ENCODE data around the gene AP1M1.

AP1M1 gene

DNA sequence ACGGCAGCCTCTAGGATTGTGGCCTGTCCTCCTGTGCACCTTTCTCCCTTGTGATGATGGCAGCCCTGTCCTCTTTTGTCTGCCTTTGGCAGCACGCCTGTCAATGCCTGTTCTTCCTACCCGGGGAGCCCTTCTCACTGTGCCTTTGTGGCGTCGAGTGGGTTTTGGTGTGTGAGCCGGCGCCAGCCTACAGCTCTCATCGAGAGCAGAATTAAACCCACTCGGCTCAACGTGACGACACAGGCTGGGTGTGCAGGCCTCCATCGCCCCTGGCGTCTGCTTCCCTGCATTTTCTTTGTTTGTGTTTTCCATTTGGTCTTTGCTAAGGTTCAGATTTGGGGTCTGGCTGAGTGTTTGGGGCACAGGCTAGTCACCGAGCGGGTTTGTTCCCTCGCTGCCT is 34.4 kb downstream of the AP1M1 start:
- DNase-seq (ENCODE audit: low read depth in 2 of 2) = no peak

DNA sequence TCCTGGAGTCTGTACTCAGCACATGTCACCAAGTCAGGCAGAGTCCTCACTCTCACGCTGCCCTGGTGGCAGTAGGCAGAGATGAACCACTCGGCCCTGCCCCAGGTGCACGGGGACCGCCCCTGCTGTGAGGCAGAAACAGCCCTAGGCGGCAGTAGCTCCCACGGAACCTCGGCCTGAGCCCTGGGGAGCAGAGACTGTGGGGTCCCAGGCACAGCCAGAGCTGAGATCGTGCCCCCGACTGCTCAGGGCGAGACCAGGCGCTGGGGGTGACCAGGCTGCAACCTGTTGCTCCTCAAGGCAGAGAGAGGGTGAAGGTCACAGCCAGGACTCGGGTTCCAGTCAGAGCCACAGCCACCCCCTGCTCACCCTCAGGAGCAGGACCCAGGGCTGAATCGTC is 34.9 kb downstream of the AP1M1 start:
- no peak for DNase-seq (ENCODE audit: low read depth in 2 of 2)

DNA sequence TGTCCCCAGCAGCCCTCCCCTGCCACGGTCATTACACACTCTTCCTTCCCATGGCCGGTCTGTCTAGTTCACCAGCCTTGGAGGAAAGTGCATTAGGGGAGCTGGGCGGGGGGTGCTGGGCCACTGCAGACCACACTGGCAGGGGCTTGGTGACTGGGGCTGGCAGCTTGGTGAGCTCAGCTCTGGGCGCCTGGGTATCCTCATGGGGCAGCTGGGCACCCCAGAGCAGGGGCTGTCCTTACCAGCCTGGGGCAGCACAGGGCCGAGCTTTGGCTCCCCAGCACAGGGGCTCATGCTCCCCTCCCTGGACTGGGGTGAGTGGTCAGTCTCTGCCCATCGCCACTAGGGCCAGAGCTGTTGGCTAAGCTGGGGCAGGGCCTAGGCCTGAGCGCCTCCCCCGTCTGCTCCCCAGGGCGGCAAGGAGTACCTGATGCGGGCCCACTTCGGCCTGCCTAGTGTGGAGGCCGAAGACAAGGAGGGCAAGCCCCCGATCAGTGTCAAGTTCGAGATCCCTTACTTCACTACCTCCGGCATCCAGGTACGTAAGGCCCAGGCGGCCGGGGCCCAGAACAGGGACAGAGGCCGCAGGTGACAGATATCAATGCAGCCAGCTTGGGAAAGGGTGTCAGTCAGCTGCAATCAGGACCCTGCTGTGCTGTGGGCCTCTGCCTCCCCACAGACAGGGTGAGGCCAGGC is 35.5 kb downstream of the AP1M1 start:
- no peak for DNase-seq (ENCODE audit: low read depth in 2 of 2)

DNA sequence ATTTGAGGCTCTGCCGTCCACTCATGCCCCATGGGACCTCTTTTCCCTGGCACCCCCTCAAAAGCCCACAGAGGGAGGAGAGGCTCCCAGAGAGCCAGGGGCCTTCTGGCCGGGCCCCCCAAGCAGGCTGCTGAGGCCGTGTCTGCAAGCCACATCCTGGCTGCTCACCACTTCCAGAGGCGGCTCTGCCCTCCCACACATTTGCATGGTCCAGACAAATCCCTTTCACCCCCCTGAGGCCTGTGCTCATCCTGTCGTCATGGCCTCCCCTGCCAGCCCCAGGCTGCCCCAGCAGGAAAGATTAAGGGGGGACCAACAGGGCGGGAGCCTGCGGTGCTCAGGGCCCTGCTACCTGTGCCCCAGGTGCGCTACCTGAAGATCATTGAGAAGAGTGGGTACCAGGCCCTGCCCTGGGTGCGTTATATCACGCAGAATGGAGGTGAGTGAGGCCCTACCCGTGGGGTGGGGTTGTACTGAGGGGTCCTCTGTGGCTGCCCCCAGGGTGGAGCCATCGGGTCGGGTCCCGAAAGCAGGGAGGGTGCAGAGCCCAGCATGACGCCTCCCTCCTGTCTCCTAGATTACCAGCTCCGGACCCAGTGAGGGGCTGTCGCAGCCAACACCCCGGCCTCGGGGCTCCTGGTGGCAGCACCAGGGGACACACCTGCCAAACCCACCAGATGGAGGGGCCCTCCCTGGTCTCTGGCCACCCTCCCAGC is 36.3 kb downstream of the AP1M1 start:
- no peak for DNase-seq (ENCODE audit: low read depth in 2 of 2)

DNA sequence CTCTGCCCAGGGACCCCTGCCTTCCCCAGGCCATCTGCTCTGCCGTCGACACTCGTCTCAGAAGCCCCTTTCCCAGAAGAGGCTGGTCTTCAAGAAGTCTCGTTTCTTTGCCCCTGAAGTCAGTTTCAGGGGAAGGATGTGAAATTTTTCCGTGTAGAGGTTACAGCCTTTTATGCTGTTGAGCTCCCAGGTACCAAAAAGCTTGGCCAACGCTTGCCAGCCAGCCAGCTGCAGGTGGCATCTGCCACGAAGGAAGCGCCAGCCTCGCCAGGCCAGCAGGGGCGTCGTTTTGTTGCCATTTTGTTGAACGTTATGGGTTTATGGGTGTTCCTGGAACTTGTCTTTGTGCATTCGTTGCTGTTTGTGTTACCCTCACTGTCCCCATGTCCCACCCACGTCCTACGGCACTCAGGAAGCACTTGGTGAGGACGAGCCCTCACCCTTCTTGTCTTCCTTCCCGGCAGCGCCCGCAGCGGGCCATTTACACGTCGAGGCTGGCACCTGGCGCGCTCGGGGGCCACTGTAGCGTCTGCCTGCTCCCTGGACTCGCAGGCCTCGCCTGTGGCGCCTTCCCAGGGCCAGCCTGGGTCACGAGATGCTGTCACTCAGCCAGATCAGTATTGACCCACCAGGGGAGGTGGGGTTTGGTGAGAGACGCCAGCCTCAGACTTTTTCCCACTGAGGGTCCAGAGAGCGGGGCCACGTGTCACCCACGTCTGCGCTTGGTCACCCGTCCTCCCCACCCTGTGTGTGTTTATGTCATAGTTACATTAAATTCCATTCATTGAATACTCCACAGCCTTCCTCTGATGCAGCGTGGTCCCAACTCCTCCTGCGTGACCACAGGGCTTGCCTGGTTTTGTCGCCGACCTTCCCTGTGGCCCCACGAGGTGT is 37.1 kb downstream of the AP1M1 start:
- DNase-seq (ENCODE audit: low read depth in 2 of 2) = no peak

DNA sequence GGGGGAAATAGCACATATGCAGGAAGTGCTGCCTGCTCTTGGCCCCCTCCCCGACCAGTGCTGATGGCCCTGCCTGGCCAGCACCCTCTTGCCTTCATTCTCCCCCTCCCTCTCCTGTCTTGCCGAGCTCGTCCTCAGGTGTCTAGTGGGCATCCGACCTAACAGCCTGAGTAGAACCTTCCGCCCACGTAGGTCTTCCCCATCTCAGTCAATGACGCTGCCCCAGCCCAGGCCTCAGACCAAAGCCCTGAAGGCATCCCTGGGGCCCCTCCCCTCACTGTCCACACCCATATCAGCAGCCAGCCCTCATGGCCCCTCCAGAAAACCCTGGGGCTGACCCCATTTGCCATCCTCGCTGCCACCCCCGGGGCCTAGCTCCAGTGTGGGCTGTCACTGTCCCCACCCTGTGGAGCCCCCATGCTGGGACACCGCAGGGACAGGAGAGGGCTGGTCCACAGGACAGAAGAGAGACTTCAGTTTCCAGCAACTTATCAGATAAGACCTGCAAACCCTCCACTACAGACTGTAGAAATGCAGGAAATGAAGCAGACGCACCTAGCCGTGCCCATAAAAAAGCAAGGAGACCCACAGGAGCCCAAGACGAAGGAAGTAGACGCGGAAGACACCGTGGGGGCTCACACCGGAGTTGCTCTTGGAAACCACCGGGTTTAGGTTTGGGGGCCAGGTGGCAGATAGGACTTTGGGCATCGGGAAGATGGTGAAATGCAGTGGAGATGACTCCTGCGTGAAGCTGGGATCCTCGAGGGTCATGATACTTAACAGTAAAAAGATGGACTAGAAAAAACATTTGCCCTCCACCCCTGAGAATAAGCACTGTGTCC is 38.3 kb downstream of the AP1M1 start:
- DNase-seq (ENCODE audit: low read depth in 2 of 2) = no peak

DNA sequence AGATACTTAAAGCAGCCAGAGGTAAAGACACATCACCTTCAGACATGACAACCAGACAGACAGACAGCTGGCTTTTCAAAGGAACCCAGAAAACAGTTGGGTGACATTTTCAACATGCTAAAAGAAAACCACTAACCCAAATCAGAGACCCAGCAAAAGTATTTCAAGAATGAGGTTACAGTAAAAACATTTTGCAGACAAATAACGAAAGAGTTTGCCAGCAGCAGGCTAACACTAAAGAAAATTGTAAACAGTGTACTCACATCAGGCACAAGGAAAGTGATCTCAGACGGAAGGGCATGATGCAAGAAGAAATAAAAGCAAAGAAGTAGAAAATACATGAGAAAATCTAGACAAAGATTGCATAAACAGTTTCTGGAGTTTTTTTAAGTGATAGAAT is 46.4 kb downstream of the AP1M1 start:
- no peak for DNase-seq (ENCODE audit: low read depth in 2 of 2)

DNA sequence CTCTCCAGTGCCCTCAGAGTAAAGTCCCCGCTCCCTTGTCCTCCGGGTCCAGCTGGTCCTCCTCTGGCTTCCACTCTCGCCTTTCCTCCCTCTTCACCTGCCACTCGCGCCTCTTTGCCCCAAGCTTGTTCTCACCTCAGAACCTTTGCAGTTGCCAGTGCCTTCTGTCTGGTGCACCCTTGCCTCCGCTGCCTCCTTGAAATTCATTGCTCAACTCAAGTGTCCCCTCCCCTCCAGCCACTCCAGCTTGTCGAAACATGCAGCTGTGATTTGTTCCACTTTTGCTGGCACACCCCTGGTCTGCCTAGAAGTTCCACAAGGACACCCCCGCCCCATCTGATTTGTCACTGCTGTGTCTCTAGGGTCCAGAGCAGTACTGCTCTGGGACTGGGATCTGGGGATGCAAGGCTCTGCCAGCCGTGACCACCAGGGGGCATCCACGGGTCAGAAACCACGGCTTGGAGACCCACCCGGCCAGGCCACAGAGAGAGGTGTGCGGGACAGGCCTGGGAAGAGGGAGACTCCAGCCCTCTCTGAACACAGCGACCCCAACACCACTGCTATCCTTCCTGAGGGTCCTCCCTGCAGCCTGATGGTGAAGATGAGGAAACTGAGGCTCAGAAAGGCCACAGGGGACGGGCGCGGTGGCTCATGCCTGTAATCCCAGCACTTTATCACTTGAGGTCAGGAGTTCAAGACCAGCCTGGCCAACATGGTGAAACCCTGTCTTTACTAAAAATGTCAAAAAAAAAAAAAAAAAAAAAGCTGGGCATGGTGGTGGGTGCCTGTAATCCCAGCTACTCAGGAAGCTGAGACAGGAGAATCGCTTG is 49.9 kb downstream of the AP1M1 start:
- peak; percentile 80 to 90 for DNase-seq (ENCODE audit: low read depth in 2 of 2)

DNA sequence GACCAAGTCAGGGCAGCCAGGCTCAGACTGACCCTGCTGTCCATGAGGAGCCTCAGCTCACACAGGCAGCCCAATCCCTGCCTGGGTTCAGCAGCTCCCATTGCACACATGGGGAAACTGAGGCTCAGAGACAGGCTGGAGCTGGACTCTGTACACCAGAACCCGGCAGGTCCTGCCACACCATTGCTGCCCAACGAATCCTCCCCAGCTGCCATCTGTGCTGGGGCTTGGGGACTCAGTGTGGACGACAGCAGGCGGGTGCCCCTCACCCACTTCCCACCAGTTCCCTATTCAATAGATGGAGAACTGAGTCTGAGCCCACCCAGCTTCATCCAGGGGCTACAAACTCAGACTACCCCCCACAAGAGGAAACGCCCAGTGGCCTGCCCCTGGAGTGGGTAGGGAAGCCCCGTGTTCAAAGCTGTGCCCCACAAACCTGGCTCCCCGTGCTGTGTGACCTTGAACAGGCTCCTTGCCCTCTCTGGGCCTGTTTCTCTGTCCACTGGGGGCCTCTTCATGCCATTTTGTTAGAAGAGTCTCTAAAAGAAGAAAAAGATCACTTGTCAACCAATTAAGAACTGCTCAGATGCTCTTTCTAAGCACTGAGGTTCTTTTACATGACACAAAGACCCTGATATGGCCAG is 50.8 kb downstream of the AP1M1 start:
- DNase-seq (ENCODE audit: low read depth in 2 of 2) = no peak

DNA sequence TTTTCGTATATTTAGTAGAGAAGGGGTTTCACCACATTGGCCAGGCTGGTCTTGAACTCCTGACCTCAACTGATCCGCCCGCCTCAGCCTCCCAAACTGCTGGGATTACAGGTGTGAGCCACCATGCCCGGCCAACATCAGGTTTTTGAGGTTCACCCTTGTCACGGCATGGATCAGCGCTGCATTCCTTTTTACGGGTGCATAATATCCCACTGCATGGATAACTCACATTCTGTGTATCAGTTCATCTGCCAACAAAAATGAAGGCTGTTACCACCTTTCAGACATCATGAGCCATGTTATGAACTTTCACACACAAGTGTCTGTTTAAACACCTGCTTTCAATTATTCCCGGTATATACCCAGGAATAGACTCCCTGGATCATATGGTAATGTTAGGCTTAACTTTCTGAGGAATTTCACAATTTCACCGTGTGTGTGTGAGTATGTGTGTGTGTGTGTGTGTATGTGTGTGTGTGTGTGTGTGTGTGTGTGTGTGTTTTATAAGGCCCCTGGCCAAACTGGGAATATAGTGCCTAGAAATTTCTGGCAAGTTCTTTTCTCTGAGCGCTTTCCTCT is 52.2 kb downstream of the AP1M1 start:
- DNase-seq (ENCODE audit: low read depth in 2 of 2) = no peak

DNA sequence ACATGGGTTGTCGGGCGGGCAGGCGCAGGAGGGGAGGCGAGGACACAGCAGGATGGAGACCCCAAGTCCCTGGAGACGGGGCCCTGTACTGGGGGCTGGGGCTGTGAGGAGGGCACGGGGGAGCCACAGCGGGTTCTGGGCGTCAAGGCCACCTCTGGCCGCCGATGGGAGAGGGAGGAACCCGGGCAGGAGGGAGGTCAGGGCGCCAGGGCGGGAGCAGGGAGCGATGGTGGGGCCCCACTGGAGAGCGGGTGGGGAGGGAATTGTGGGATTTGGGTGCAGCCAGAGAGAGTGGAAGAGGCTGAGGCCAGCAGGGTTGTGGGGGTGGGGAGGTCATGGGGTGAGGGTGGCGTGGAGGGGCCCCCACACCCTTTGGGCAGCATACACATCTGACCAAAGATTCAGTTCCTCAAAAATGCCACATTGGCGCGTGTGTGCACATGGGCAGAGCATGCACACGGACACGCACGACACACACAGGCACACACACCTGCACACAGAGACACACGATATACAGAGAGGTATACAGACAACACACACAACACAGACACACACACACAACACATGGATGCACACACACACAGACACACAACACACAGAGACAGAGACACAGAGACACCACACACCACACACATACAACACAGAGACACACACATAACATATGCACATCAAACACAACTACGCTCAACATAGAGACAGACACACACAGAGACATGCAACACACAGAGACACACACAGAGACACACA is 54.9 kb downstream of the AP1M1 start:
- DNase-seq (ENCODE audit: low read depth in 2 of 2) = no peak

DNA sequence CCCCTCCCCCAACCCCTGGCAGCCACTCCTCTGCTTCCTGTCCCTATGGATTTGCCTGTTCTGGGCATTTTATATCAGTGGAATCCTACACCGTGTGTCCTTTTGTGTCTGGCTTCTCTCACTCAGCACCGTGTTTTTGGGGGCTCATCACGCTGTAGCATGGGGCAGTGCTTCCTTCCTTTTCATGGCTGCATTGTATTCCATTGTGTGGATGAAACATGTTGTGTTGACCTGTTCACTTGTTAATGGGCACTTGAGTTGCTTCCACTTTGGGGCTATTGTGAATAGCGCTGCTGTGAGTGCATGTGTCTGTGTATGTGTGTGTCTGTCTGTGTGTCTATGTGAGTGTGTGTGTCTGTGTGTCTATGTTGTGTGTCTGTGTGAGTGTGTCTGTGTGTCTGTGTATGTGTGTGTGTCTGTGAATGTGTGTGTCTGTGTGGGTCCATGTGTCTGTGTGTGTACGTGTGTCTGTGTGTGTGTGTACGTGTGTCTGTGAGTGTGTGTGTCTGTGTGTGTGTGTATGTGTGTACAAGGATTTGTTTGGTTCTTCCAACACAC is 57.2 kb downstream of the AP1M1 start:
- no peak for DNase-seq (ENCODE audit: low read depth in 2 of 2)

DNA sequence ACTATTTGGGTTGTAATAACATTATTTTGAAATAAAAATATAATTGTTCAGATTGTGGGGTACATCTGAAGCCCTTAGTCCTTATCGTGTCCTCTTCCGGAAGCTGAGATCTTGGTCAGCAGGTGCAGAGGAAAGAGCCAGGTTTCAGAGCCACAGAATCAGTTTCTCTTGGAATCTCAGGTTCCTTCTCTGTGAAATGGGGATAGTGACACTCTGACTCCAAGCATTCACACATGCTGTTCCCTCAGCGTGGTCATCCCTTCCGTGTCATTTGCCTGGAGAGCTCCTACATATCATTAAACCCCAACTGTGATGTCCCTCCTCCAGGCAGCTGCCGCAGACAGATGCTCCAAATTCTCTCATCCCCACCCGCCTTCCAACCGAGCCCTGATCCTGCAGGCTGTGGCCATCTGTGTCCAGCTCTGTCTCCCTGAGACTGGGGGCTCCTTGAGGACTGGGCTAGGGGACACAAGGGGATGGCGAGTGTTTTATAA is 59.8 kb downstream of the AP1M1 start:
- DNase-seq (ENCODE audit: low read depth in 2 of 2) = no peak

DNA sequence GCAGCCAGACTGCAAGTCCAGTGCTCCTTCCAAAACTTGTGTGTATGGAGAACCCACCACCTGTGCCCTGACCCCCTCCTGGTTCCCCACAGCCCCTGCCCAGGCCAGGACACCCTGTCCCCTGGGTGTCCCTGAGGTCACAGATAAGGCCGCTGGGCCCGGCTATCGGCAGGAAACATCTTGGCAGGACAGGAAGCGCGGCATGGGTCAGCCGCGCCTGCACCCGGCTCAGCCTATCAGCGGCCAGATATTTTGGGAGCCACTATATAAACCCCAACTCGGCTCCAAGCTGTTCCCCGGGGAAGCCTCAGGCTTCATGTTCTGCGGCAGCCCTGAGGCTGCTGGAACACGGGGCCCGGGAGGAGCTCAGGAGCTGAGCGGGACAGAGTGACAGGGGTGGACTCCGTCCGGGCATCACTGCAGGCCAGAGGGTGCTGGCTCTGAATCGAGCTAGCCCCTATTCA is 60.8 kb downstream of the AP1M1 start:
- DNase-seq (ENCODE audit: low read depth in 2 of 2) = no peak

DNA sequence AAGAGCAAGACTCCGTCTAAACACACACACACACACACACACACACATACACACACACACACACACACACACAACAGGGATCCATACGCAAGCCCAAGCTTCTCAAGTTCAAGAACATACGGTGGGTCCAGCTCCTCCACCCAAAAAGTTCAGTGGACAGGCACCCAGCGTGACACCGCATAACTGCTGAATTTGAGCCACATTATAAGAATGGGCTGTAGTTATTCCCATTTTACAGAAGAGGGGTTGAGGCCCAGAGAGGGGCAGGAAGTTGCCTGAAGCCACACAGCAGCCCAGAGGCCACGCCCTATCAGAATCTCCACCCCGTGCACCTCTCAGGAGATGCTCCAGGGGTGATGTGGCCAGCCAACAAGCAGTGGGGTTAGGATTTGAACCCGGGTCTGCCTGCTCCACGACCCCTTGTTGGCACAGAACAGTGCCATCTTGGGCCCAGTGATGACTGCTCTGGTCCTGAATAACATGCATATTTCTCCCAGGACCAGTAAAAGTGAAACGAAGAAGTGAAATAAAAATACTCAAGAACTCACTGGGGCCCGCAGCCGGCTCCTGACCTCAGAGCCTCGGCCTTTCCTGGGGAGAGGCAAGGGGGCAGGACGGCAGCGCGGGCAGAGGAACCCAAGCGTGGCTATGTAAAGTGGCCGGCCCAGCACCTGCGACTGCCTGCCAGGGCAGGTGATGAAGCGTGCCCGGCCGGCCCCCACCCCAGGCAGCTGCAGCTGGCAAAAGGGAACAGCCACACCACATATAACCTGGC is 61.9 kb downstream of the AP1M1 start:
- DNase-seq (ENCODE audit: low read depth in 2 of 2) = no peak

DNA sequence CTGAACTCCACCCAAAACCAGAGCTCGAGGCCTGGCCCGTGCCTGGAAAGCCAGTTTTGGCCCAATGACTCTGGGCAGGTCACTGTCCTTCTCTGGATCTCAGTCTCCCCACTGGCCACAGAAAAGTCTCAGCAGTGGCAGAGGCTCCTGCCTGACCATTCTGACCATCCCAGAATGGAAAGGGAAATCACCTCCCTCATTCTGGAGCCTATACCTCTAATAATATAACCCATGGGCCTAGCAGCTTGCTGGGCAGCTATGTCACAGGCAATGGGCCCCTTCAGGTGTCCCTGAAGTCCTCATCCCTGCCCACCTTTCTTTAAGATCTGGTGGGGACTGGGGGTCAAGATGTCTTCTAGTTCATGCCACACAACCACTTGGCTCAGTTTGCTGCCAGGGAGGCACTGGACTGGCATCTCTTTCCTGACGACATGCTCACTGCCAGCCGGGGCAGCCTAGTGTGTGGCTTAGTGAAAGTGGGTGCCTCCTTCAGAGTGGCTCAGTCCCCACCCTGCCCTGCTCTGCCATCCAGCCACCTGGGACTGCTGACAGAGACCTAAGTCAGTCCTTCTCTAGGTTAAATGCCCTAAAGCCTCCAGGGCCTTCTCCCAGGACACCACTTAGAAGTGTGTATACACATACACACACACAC is 62.6 kb downstream of the AP1M1 start:
- DNase-seq (ENCODE audit: low read depth in 2 of 2) = no peak

DNA sequence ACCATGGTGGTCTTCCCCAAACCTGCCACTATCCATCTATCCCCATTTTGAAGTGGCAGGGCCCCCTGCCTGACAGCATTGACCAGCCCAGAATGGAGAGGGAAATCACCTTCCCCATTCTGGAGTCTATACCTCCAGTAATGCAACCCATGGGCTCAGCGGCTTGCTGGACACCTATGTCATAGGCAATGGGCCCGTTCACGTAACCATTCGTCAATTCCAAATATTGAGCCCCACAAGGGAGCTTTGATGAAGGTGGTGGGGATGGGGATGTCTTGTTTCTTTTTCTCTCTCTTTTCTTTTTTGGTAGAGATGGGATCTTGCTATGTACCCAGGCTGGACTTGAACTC is 63.1 kb downstream of the AP1M1 start:
- no peak for DNase-seq (ENCODE audit: low read depth in 2 of 2)
